ENCODE data around the gene OR6K2.

OR6K2 gene

GRCh38 chr1:158719664-158720063 lies 19.2 kb upstream of the OR6K2 start:
- no peak for TF ChIP-seq CTCF (conservative IDR thresholded peaks at IDR 0.05; ENCODE audit: low read depth, low read length)
- Histone ChIP-seq H2AFZ (ENCODE audit: low read depth) (no peak overlapping the region), H3K27me3 (ENCODE audit: insufficient read depth, low read depth) (no peaks in the 10 kb centered on the region), H4K20me1 (ENCODE audit: insufficient read depth) (no peaks in the 10 kb centered on the region), H3K27ac (no peak overlapping the region), H3K4me2 (no peak overlapping the region), H3K4me1 (ENCODE audit: low read depth, poor library complexity, severe bottlenecking) (peaks cover 17% of the 10 kb centered on the region), H3K4me3 (IDR thresholded peaks at IDR 0.05; ENCODE audit: insufficient read depth, low read depth, low read length) (no peak overlapping the region), H3K9ac (no peak overlapping the region), H3K79me2 (ENCODE audit: insufficient read depth, low read depth) (no peaks in the 10 kb centered on the region), H3K36me3 (ENCODE audit: insufficient read depth) (no peaks in the 10 kb centered on the region)

GRCh38 chr1:158717344-158717743 lies 16.9 kb upstream of the OR6K2 start:
- H3K27me3 ChIP-seq (ENCODE audit: insufficient read depth, low read depth): no peaks in the 10 kb centered on the region
- H3K4me3 ChIP-seq (IDR thresholded peaks at IDR 0.05; ENCODE audit: insufficient read depth, low read depth, low read length): no peak overlapping the region
- H3K4me2 ChIP-seq: no peak overlapping the region
- H4K20me1 ChIP-seq (ENCODE audit: insufficient read depth): no peaks in the 10 kb centered on the region
- H3K4me1 ChIP-seq (ENCODE audit: low read depth, poor library complexity, severe bottlenecking): peaks cover 17% of the 10 kb centered on the region
- TF ChIP-seq CTCF (conservative IDR thresholded peaks at IDR 0.05; ENCODE audit: low read depth, low read length): no peak
- 0 out of 2 replicates have a peak overlapping the region, but pooled peaks have one; percentile 24 for H3K27ac ChIP-seq
- H2AFZ ChIP-seq (ENCODE audit: low read depth): no peak overlapping the region
- no peaks in the 10 kb centered on the region for H3K36me3 ChIP-seq (ENCODE audit: insufficient read depth)
- no peak overlapping the region for H3K9ac ChIP-seq
- no peaks in the 10 kb centered on the region for H3K79me2 ChIP-seq (ENCODE audit: insufficient read depth, low read depth)

GRCh38 chr1:158716335-158716734 lies 15.9 kb upstream of the OR6K2 start:
- Histone ChIP-seq H3K4me3 (IDR thresholded peaks at IDR 0.05; ENCODE audit: insufficient read depth, low read depth, low read length) (no peak overlapping the region), H3K79me2 (ENCODE audit: insufficient read depth, low read depth) (no peaks in the 10 kb centered on the region), H3K27me3 (ENCODE audit: insufficient read depth, low read depth) (no peaks in the 10 kb centered on the region), H3K4me2 (peak overlapping the region; percentile 14; the same call in 1 of the 2 replicates), H3K9ac (no peak overlapping the region), H3K36me3 (ENCODE audit: insufficient read depth) (no peaks in the 10 kb centered on the region), H3K27ac (peak overlapping the region; percentile 24), H3K4me1 (ENCODE audit: low read depth, poor library complexity, severe bottlenecking) (peaks cover 17% of the 10 kb centered on the region), H4K20me1 (ENCODE audit: insufficient read depth) (no peaks in the 10 kb centered on the region), H2AFZ (ENCODE audit: low read depth) (no peak overlapping the region)
- TF ChIP-seq CTCF (conservative IDR thresholded peaks at IDR 0.05; ENCODE audit: low read depth, low read length): no peak

GRCh38 chr1:158714754-158715153 lies 14.3 kb upstream of the OR6K2 start:
- no peak for TF ChIP-seq CTCF (conservative IDR thresholded peaks at IDR 0.05; ENCODE audit: low read depth, low read length)
- no peak overlapping the region for H2AFZ ChIP-seq (ENCODE audit: low read depth)
- H3K27ac ChIP-seq: no peak overlapping the region
- no peaks in the 10 kb centered on the region for H3K27me3 ChIP-seq (ENCODE audit: insufficient read depth, low read depth)
- H3K36me3 ChIP-seq (ENCODE audit: insufficient read depth): no peaks in the 10 kb centered on the region
- H3K4me2 ChIP-seq: no peak overlapping the region
- no peak overlapping the region for H3K4me3 ChIP-seq (IDR thresholded peaks at IDR 0.05; ENCODE audit: insufficient read depth, low read depth, low read length)
- H3K4me1 ChIP-seq (ENCODE audit: low read depth, poor library complexity, severe bottlenecking): peaks cover 17% of the 10 kb centered on the region
- H3K9ac ChIP-seq: no peak overlapping the region
- H3K79me2 ChIP-seq (ENCODE audit: insufficient read depth, low read depth): no peaks in the 10 kb centered on the region
- no peaks in the 10 kb centered on the region for H4K20me1 ChIP-seq (ENCODE audit: insufficient read depth)
